Stimulated activated naive CD8-positive, alpha-beta T cell treated with anti-CD3 and anti-CD28 coated beads, Interleukin-15, Interleukin-2, amounts not matched to agents 100 U/mL and 50 U/mL, for 24 hours (primary cell): ENCODE measurements around the gene ARL13B.
A peak's percentile ranks its signal among the peaks of the same experiment; 100 is the strongest.
"Not testable (repeated sequence)": the region's sequence is repeated elsewhere in the genome, so short reads cannot be mapped to it uniquely, and the experiment has no call there.

Source experiments
- ATAC-seq: fragments of 150-1000 bp; cut with Tn5 transposase; one replicate; pipeline ENCODE4 v1.10.0; 2021
- DNase-seq: peaks from one replicate; pipeline ENCODE4 v3.0.0; 2021

Gene ARL13B

GRCh38 chr3:93979850-93980676 is at the start of gene ARL13B:
Gene ARL13B (plus strand): TSS chr3:93980155. CDS start chr3:93980424, 269 bp downstream.
- DNase-seq (peak; percentile 92), ATAC-seq (peak; percentile 100)

GRCh38 chr3:93931597-93932229 is 48.2 kb upstream of the ARL13B start:
- ATAC-seq (no peak), DNase-seq (no peak)

- ATAC-seq (no peak), DNase-seq (no peak)
These were observed 45.4 kb upstream of the ARL13B start for GRCh38 chr3:93934366-93935046.

- DNase-seq (no peak), ATAC-seq (no peak)
These were observed 43.4 kb upstream of the ARL13B start for GRCh38 chr3:93936549-93936948.

- DNase-seq, ATAC-seq: not testable (repeated sequence)
These were observed 42.5 kb upstream of the ARL13B start for GRCh38 chr3:93937485-93937884.

- not testable (repeated sequence) for DNase-seq, ATAC-seq
These were observed 30.0 kb upstream of the ARL13B start for GRCh38 chr3:93949958-93950357.

- no peak for DNase-seq
These were observed 18.9 kb upstream of the ARL13B start for GRCh38 chr3:93961026-93961425.

GRCh38 chr3:93961489-93961888 is 18.5 kb upstream of the ARL13B start:
- no peak for ATAC-seq
- no peak for DNase-seq

More at GRCh38 chr3:93961026-93961425, 18.9 kb upstream of the ARL13B start:
- ATAC-seq: no peak

- DNase-seq (no peak), ATAC-seq (no peak)
These were observed 17.2 kb upstream of the ARL13B start for GRCh38 chr3:93962798-93963197.

GRCh38 chr3:93965106-93965505 is 14.8 kb upstream of the ARL13B start:
- not testable (repeated sequence) for ATAC-seq, DNase-seq

GRCh38 chr3:93969443-93969842 is 10.5 kb upstream of the ARL13B start:
- DNase-seq (no peak), ATAC-seq (no peak)

- no peak for ATAC-seq
- no peak for DNase-seq
These were observed 10.0 kb upstream of the ARL13B start for GRCh38 chr3:93969997-93970396.

GRCh38 chr3:93973131-93974126 is 6.5 kb upstream of the ARL13B start, which contains the start of gene PROS1:
Gene PROS1 (minus strand): TSS chr3:93973896. CDS start chr3:93973749, 147 bp downstream.
- ATAC-seq: peak; percentile 90
- DNase-seq: peak; percentile 60

- no peak for DNase-seq
- no peak for ATAC-seq
These were observed 1.7 kb downstream of the ARL13B start for GRCh38 chr3:93981649-93982048.

GRCh38 chr3:93983408-93983807 is 3.5 kb downstream of the ARL13B start:
- DNase-seq (no peak), ATAC-seq (no peak)

GRCh38 chr3:93984618-93985017 is 4.7 kb downstream of the ARL13B start:
- ATAC-seq: no peak
- DNase-seq: no peak

- no peak for DNase-seq
- ATAC-seq: no peak
These were observed 8.3 kb downstream of the ARL13B start for GRCh38 chr3:93988283-93988682.

GRCh38 chr3:93988764-93989163 is 8.8 kb downstream of the ARL13B start:
- ATAC-seq: no peak
- DNase-seq: no peak

GRCh38 chr3:93989241-93989640 is 9.3 kb downstream of the ARL13B start:
- no peak for DNase-seq
- no peak for ATAC-seq

GRCh38 chr3:93991631-93992030 is 11.7 kb downstream of the ARL13B start:
- DNase-seq (no peak), ATAC-seq (no peak)

- ATAC-seq (no peak), DNase-seq (no peak)
These were observed 12.3 kb downstream of the ARL13B start for GRCh38 chr3:93992207-93992606.

GRCh38 chr3:93994056-93994455 is 14.1 kb downstream of the ARL13B start:
- no peak for DNase-seq

More at GRCh38 chr3:93994056-93994455, 14.1 kb downstream of the ARL13B start:
- ATAC-seq: no peak
